NCI-H2029 (cell line): Measurements from ENCODE around the gene OR51S1.
"Not testable (repeated sequence)": the region's sequence is repeated elsewhere in the genome, so short reads cannot be mapped to it uniquely, and the experiment has no call there.

Experiments
- DNase-seq: peaks from one replicate; lab custom pipeline; 2025; lab: John Stamatoyannopoulos, UW

OR51S1 gene

GRCh38 chr11:4848908-4849532 lies at the start of gene OR51S1:
OR51S1 (minus strand) TSS chr11:4849208; CDS start chr11:4849208, 0 bp downstream.
- DNase-seq, result no peak

GRCh38 chr11:4891996-4892640 lies 43.1 kb upstream of the OR51S1 start:
- no peak for DNase-seq

GRCh38 chr11:4890279-4890678 lies 41.3 kb upstream of the OR51S1 start:
- no peak for DNase-seq

GRCh38 chr11:4887591-4887990 lies 38.6 kb upstream of the OR51S1 start:
- DNase-seq, result no peak

GRCh38 chr11:4886186-4886585 lies 37.2 kb upstream of the OR51S1 start:
- no peak for DNase-seq

GRCh38 chr11:4884361-4884760 lies 35.4 kb upstream of the OR51S1 start:
- no peak for DNase-seq

- DNase-seq, result peak; percentile 77
These were observed 33.5 kb upstream of the OR51S1 start for GRCh38 chr11:4882543-4882942.

- no peak for DNase-seq
These were observed 33.0 kb upstream of the OR51S1 start, which contains the start of gene OR51T1 for GRCh38 chr11:4881860-4882500. OR51T1 (plus strand) TSS chr11:4881900; CDS start chr11:4881900, 0 bp downstream.

- DNase-seq, result no peak
These were observed 32.2 kb upstream of the OR51S1 start for GRCh38 chr11:4881188-4881587.

GRCh38 chr11:4865855-4866254 lies 16.8 kb upstream of the OR51S1 start:
- DNase-seq, result no peak

GRCh38 chr11:4863876-4864275 lies 14.9 kb upstream of the OR51S1 start:
- no peak for DNase-seq

GRCh38 chr11:4862447-4863236 lies 13.6 kb upstream of the OR51S1 start:
- DNase-seq, result no peak

- not testable (repeated sequence) for DNase-seq
These were observed 5.3 kb upstream of the OR51S1 start for GRCh38 chr11:4854286-4854685.

GRCh38 chr11:4851033-4851432 lies 2.0 kb upstream of the OR51S1 start:
- DNase-seq, result no peak

GRCh38 chr11:4839851-4840549 lies 9.0 kb downstream of the OR51S1 start:
- peak; percentile 79 for DNase-seq

- DNase-seq, result peak; percentile 5
These were observed 18.1 kb downstream of the OR51S1 start for GRCh38 chr11:4830909-4831308.

- DNase-seq, result peak; percentile 31
These were observed 18.7 kb downstream of the OR51S1 start for GRCh38 chr11:4830346-4830745.

GRCh38 chr11:4826425-4826824 lies 22.6 kb downstream of the OR51S1 start:
- peak; percentile 43 for DNase-seq

- DNase-seq, result no peak
These were observed 23.9 kb downstream of the OR51S1 start for GRCh38 chr11:4825132-4825531.

- no peak for DNase-seq
These were observed 28.0 kb downstream of the OR51S1 start, which contains the start of gene OR51F2 for GRCh38 chr11:4821021-4821420. OR51F2 (plus strand) TSS chr11:4821321; CDS start chr11:4821422, 101 bp downstream.

GRCh38 chr11:4809246-4809645 lies 39.8 kb downstream of the OR51S1 start:
- no peak for DNase-seq

- DNase-seq, result no peak
These were observed 40.5 kb downstream of the OR51S1 start for GRCh38 chr11:4808476-4808875.
